HEK293 (cell line): ENCODE data around the gene ROR2.

Experiments
- CTCF ChIA-PET: fragments of 350-600 bp; formaldehyde crosslinking; extraction: SDS; loops from one replicate; lab custom pipeline; 2021; ENCODE audit warnings: antibody characterized with exemption; lab: Yijun Ruan, JAX
- POLR2A ChIA-PET: fragments of 300-600 bp; formaldehyde crosslinking; extraction: SDS; loops from one replicate; lab custom pipeline; 2020; ENCODE audit warnings: antibody characterized with exemption, inconsistent platforms; lab: Yijun Ruan, JAX
- H3K27ac ChIP-seq: fragments of 200-500 bp; sonication (Bioruptor generic); 2 replicates; pipeline ENCODE4 v1.5.1; 2014; ENCODE audit warnings: low read depth, low read length, control low read depth, inconsistent platforms; ENCODE audit errors: extremely low read depth
- H3K36me3 ChIP-seq, 2 experiments: fragments of 200-500 bp in 1 of 2; sonication (Bioruptor generic) in 1 of 2; 1 replicate in 1 of 2; 2 replicates in 1 of 2; pipeline ENCODE4 v1.5.1; 2014 to 2017; ENCODE audit warnings: inconsistent platforms in 2 of 2, low read length in 2 of 2; ENCODE audit not compliant: control insufficient read depth in 2 of 2, insufficient read depth in 1 of 2
- H3K4me1 ChIP-seq: fragments of 200-500 bp; sonication (Bioruptor generic); 2 replicates; pipeline ENCODE4 v1.5.1; 2014; ENCODE audit warnings: mild to moderate bottlenecking, low read length, inconsistent platforms; ENCODE audit not compliant: control insufficient read depth, insufficient read depth
- H3K4me3 ChIP-seq: 2 replicates; pipeline ENCODE4 v1.5.1; 2011; ENCODE audit warnings: low read depth, mild to moderate bottlenecking, control low read depth, low read length, moderate library complexity
- H3K9me3 ChIP-seq: fragments of 200-500 bp; sonication (Bioruptor generic); 2 replicates; pipeline ENCODE4 v1.5.1; 2014; ENCODE audit warnings: low read depth, low read length, inconsistent platforms; ENCODE audit not compliant: control insufficient read depth, insufficient read depth
- BCL11A ChIP-seq: fragments of 450-650 bp; formaldehyde crosslinking; IDR thresholded peaks from 2 replicates; pipeline ENCODE4 v1.5.1; 2016; ENCODE audit warnings: low read depth, missing biosample characterization, missing genetic modification characterization
- GLI4 ChIP-seq: fragments of 450-650 bp; formaldehyde crosslinking; IDR thresholded peaks from 2 replicates; pipeline ENCODE4 v1.5.1; 2016; ENCODE audit warnings: missing biosample characterization, missing genetic modification characterization
- IKZF3 ChIP-seq: fragments of 450-650 bp; IDR thresholded peaks from 2 replicates; pipeline ENCODE4 v1.5.0; 2018; ENCODE audit warnings: missing biosample characterization, mild to moderate bottlenecking, missing genetic modification characterization, moderate library complexity
- PRDM1 ChIP-seq: fragments of 450-650 bp; formaldehyde crosslinking; IDR thresholded peaks from 2 replicates; pipeline ENCODE4; 2016; ENCODE audit warnings: missing biosample characterization, missing genetic modification characterization
- REST ChIP-seq: fragments of 450-650 bp; formaldehyde crosslinking; IDR thresholded peaks from 2 replicates; pipeline ENCODE4 v1.5.1; 2016; ENCODE audit warnings: missing biosample characterization, missing genetic modification characterization
- SCRT1 ChIP-seq: fragments of 450-650 bp; formaldehyde crosslinking; IDR thresholded peaks from 2 replicates; pipeline ENCODE4 v1.5.1; 2016; ENCODE audit warnings: missing biosample characterization, missing genetic modification characterization, borderline replicate concordance
- ZBTB20 ChIP-seq: fragments of 450-650 bp; formaldehyde crosslinking; IDR thresholded peaks from 2 replicates; pipeline ENCODE4 v1.5.1; 2016; ENCODE audit warnings: missing biosample characterization, missing genetic modification characterization
- ZBTB8A ChIP-seq: fragments of 450-650 bp; formaldehyde crosslinking; IDR thresholded peaks from 2 replicates; pipeline ENCODE4 v1.5.1; 2016; ENCODE audit warnings: missing biosample characterization, missing genetic modification characterization
- ZEB2 ChIP-seq: fragments of 450-650 bp; formaldehyde crosslinking; IDR thresholded peaks from 2 replicates; pipeline ENCODE4 v1.5.1; 2016; ENCODE audit warnings: missing biosample characterization, missing genetic modification characterization
- ZNF10 ChIP-seq: fragments of 450-650 bp; formaldehyde crosslinking; IDR thresholded peaks from 2 replicates; pipeline ENCODE4 v1.5.1; 2017; ENCODE audit warnings: missing biosample characterization, missing genetic modification characterization
- ZNF2 ChIP-seq: fragments of 450-650 bp; formaldehyde crosslinking; IDR thresholded peaks from 2 replicates; pipeline ENCODE4 v1.5.1; 2016; ENCODE audit warnings: missing biosample characterization, missing genetic modification characterization
- ZNF214 ChIP-seq: fragments of 450-650 bp; formaldehyde crosslinking; IDR thresholded peaks from 2 replicates; pipeline ENCODE4 v1.5.1; 2017; ENCODE audit warnings: missing biosample characterization, mild to moderate bottlenecking, missing genetic modification characterization, borderline replicate concordance
- ZNF24 ChIP-seq: fragments of 450-650 bp; formaldehyde crosslinking; IDR thresholded peaks from 2 replicates; pipeline ENCODE4 v1.5.1; 2016; ENCODE audit warnings: missing biosample characterization, missing genetic modification characterization
- ZNF391 ChIP-seq: fragments of 450-650 bp; formaldehyde crosslinking; IDR thresholded peaks from 2 replicates; pipeline ENCODE4 v1.5.1; 2016; ENCODE audit warnings: low read depth, missing biosample characterization, missing genetic modification characterization, borderline replicate concordance
- ZNF488 ChIP-seq: fragments of 450-650 bp; formaldehyde crosslinking; IDR thresholded peaks from 2 replicates; pipeline ENCODE4 v1.5.1; 2016; ENCODE audit warnings: missing biosample characterization, missing genetic modification characterization
- ZNF510 ChIP-seq: fragments of 450-650 bp; formaldehyde crosslinking; IDR thresholded peaks from 2 replicates; pipeline ENCODE4 v1.5.1; 2018; ENCODE audit warnings: mild to moderate bottlenecking, missing genetic modification characterization, missing biosample characterization; ENCODE audit not compliant: insufficient replicate concordance
- ZNF529 ChIP-seq: fragments of 450-650 bp; formaldehyde crosslinking; IDR thresholded peaks from 2 replicates; pipeline ENCODE4 v1.5.1; 2017; ENCODE audit warnings: missing genetic modification characterization, missing biosample characterization; ENCODE audit not compliant: insufficient replicate concordance
- ZNF544 ChIP-seq: fragments of 450-650 bp; formaldehyde crosslinking; IDR thresholded peaks from 2 replicates; pipeline ENCODE4 v1.5.0; 2017; ENCODE audit warnings: missing biosample characterization, missing genetic modification characterization
- ZNF580 ChIP-seq: fragments of 450-650 bp; formaldehyde crosslinking; IDR thresholded peaks from 2 replicates; pipeline ENCODE4 v1.5.1; 2016; ENCODE audit warnings: missing biosample characterization, missing genetic modification characterization
- ZNF621 ChIP-seq: fragments of 450-650 bp; formaldehyde crosslinking; IDR thresholded peaks from 2 replicates; pipeline ENCODE4 v1.5.1; 2017; ENCODE audit warnings: missing biosample characterization, missing genetic modification characterization
- ZNF654 ChIP-seq: fragments of 450-650 bp; formaldehyde crosslinking; IDR thresholded peaks from 2 replicates; pipeline ENCODE4 v1.5.1; 2016; ENCODE audit warnings: low read depth, missing biosample characterization, missing genetic modification characterization
- ZNF777 ChIP-seq: fragments of 450-650 bp; formaldehyde crosslinking; IDR thresholded peaks from 2 replicates; pipeline ENCODE4 v1.5.1; 2017; ENCODE audit warnings: missing biosample characterization, missing genetic modification characterization, borderline replicate concordance
- ZNF830 ChIP-seq: fragments of 450-650 bp; IDR thresholded peaks from 2 replicates; pipeline ENCODE4 v1.5.0; 2018; ENCODE audit warnings: missing biosample characterization, missing genetic modification characterization, low read depth, mild to moderate bottlenecking, moderate library complexity
- ZNF837 ChIP-seq: fragments of 450-650 bp; formaldehyde crosslinking; IDR thresholded peaks from 2 replicates; pipeline ENCODE4 v1.5.1; 2016; ENCODE audit warnings: missing biosample characterization, missing genetic modification characterization

The ROR2 gene

GRCh38 chr9:91723420-91724067, 226.5 kb downstream of the ROR2 start:
- CTCF ChIA-PET: no interaction called here
- Histone ChIP-seq H3K36me3 (peaks cover 0 to 42% of the 10 kb centered on the region in 2 experiments; a peak in 1 of 3 replicates), H3K4me1 (no peaks in the 10 kb centered on the region), H3K9me3 (no peaks in the 10 kb centered on the region), H3K27ac (no peak overlapping the region), H3K4me3 (no peak overlapping the region)
- no peak for TF ChIP-seq ZNF214
- no peak for TF ChIP-seq GLI4 (tag by site-specific recombination)
- TF ChIP-seq ZNF580 (tag by site-specific recombination): no peak
- POLR2A ChIA-PET: no interaction called here

GRCh38 chr9:91720751-91721705, 229.0 kb downstream of the ROR2 start:
- ChIA-PET POLR2A (interaction anchor here (0.6 to 1.2 kb wide), 2 partner anchors 190 to 538 kb away, joined by 3 to 5 read pairs; no protein-coding TSS in a partner anchor), CTCF (interaction anchor here (0.6 to 0.8 kb wide), 3 partner anchors 13 to 851 kb away, joined by 3 to 4 read pairs (median 3); no protein-coding TSS in a partner anchor)

GRCh38 chr9:91720313-91720712, 229.7 kb downstream of the ROR2 start:
- TF ChIP-seq IKZF3 (no peak), ZBTB8A (no peak), ZEB2 (tag by site-specific recombination) (no peak), SCRT1 (no peak), REST (no peak), ZNF621 (tag by site-specific recombination) (no peak), ZNF830 (no peak), GLI4 (tag by site-specific recombination) (no peak), ZNF837 (tag by site-specific recombination) (no peak), ZNF391 (tag by site-specific recombination) (no peak), BCL11A (no peak), ZNF488 (tag by site-specific recombination) (no peak), ZNF777 (tag by site-specific recombination) (no peak), ZNF510 (tag by site-specific recombination) (no peak), ZBTB20 (no peak), ZNF654 (tag by site-specific recombination) (no peak)
- POLR2A ChIA-PET: interaction anchor here (1.2 kb wide), 1 partner anchor 537 kb away, joined by 3 read pairs; no protein-coding TSS in a partner anchor
- Histone ChIP-seq H3K4me3 (no peak overlapping the region), H3K36me3 (peaks cover 0 to 32% of the 10 kb centered on the region in 2 experiments; a peak in 1 of 3 replicates), H3K9me3 (no peaks in the 10 kb centered on the region), H3K4me1 (no peaks in the 10 kb centered on the region), H3K27ac (no peak overlapping the region)
- CTCF ChIA-PET: interaction anchor here (0.6 to 0.8 kb wide), 3 partner anchors 14 to 850 kb away, joined by 3 to 4 read pairs (median 3); no protein-coding TSS in a partner anchor

More at GRCh38 chr9:91720751-91721705, 229.0 kb downstream of the ROR2 start:
- H3K4me3 ChIP-seq: no peak overlapping the region
- no peak overlapping the region for H3K27ac ChIP-seq
- TF ChIP-seq ZNF10: no peak
- TF ChIP-seq ZNF2 (tag by site-specific recombination): no peak
- no peak for TF ChIP-seq ZNF24 (tag by site-specific recombination)
- TF ChIP-seq PRDM1 (tag by site-specific recombination): no peak
- TF ChIP-seq ZNF544 (tag by site-specific recombination): no peak
- TF ChIP-seq ZNF529 (tag by site-specific recombination): no peak
- TF ChIP-seq, all 188 proteins: peak for 0
- Histone ChIP-seq H3K9me3 (no peaks in the 10 kb centered on the region), H3K36me3 (peaks cover 0 to 39% of the 10 kb centered on the region in 2 experiments; a peak in 1 of 3 replicates), H3K4me1 (no peaks in the 10 kb centered on the region)
